Epithelial cell of esophagus (primary cell): Measurements from ENCODE around the gene SHROOM3.
"Not testable (repeated sequence)": the region's sequence is repeated elsewhere in the genome, so short reads cannot be mapped to it uniquely, and the experiment has no call there.

Source experiments
- DNase-seq: peaks from one replicate; pipeline ENCODE4 v3.0.0; 2010; ENCODE audit warnings: low read depth
- H3K4me3 ChIP-seq: 2 replicates; pipeline ENCODE4 v1.5.1; 2011; ENCODE audit warnings: mild to moderate bottlenecking, low read length, control low read depth
- TF ChIP-seq, protein P1 (sequence below): IDR thresholded peaks from 2 replicates; pipeline ENCODE4 v1.5.1; 2011; ENCODE audit warnings: low read depth, mild to moderate bottlenecking, low read length, control low read depth, inconsistent platforms; ENCODE audit not compliant: insufficient read depth; ENCODE audit errors: missing control alignments

SHROOM3 gene

DNA sequence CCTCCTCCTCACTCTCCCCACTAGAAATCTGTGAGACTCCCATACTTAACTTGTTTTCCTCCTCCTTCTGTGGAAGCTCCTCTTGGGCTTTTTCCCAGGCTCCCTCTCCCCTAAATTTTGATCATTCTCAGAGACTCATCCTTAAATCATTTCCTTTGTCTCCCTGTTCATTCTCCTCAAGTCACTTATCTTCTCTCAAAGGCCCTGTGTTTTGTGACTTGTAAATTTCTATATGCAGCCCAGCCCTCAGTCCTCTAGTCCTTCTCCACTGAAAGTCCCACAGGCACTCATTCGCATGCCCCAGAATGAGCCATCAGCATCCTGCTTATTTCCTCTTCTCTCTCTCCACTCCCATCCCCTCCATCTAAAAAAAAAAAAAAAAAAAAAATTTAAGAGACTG, 291.1 kb downstream of the SHROOM3 start:
- TF ChIP-seq, protein P1, sequence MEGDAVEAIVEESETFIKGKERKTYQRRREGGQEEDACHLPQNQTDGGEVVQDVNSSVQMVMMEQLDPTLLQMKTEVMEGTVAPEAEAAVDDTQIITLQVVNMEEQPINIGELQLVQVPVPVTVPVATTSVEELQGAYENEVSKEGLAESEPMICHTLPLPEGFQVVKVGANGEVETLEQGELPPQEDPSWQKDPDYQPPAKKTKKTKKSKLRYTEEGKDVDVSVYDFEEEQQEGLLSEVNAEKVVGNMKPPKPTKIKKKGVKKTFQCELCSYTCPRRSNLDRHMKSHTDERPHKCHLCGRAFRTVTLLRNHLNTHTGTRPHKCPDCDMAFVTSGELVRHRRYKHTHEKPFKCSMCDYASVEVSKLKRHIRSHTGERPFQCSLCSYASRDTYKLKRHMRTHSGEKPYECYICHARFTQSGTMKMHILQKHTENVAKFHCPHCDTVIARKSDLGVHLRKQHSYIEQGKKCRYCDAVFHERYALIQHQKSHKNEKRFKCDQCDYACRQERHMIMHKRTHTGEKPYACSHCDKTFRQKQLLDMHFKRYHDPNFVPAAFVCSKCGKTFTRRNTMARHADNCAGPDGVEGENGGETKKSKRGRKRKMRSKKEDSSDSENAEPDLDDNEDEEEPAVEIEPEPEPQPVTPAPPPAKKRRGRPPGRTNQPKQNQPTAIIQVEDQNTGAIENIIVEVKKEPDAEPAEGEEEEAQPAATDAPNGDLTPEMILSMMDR = no peak
- no peak overlapping the region for H3K4me3 ChIP-seq
- no peak for DNase-seq

DNA sequence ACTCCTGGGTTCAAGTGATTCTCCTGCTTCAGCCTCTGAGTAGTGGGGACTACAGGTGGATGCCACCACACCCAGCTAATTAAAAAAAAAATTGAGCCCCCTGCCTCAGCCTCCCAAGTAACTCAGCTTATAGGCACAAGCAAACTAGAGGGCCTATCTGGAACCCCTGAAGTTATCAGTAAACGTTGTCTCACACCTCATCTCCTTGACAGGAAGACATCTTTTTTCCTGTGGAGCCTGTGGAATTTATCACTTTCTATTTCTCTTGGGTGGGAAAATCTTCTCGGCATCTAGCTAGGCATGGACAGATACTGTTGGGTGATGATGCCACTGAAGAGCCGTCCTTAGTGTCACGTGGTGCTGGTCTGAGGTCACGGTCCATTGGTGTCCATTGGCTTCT, 291.6 kb downstream of the SHROOM3 start:
- no peak for DNase-seq
- no peak overlapping the region for H3K4me3 ChIP-seq
- TF ChIP-seq, protein P1 = no peak

DNA sequence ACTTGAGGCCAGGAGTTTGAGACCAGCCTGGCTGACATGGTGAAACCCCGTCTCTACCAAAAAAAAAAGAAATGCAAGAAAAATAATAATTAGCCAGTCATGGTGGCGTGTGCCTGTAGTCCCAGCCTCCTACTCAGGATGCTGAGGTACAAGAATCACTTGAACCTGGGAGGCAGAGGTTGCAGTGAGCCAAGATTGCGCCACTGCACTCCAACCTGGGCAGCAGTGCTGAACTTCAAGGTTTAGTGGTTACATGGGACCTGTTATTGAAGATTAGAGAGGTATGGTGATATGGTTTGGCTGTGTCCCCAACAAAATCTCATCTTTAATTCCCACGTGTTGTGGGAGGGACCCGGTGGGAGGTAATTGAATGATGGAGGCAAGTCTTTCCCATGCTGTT, 292.9 kb downstream of the SHROOM3 start:
- H3K4me3 ChIP-seq, DNase-seq: not testable (repeated sequence)

DNA sequence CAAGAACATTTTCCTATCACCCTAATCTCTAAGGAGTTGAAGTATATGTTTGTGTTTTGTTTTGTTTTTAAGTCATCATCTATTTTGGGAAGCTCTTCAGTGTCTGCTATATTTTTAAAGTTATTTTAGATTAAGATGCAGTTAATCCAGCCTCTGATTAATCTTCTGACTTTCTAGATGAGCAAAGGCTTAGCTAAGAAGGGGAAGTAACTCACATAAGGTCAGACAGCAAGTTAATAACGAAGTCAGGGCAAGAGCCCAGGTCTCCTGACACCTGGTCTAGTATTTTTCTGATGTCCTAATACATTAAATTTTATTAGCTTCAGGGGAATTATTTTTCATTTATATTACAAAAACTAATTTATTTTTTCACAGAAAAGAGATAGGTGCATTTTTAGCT, 294.4 kb downstream of the SHROOM3 start:
- TF ChIP-seq, protein P1 = no peak
- DNase-seq = no peak

DNA sequence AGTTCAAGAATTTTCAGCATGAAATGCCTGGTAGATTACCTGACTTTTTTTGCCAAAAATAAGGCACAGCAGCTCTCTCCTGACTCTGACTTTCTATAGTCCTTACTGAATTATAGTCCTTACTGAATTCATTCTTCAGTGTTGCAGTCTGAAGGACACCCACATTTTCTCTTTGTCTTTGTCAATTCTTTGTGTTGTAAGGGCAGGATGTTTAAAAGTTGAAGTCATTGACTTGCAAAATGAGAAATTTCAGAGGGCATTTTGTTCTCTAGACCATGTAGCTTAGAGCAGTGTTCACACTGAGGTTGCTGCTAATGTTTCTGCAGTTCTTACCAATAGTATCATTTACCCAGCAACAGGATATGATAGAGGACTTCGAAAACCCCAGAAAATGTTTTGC, 295.0 kb downstream of the SHROOM3 start:
- TF ChIP-seq, protein P1 = no peak
- no peak for DNase-seq
- no peak overlapping the region for H3K4me3 ChIP-seq

More for the DNA sequence above, 294.4 kb downstream of the SHROOM3 start:
- H3K4me3 ChIP-seq = no peak overlapping the region

DNA sequence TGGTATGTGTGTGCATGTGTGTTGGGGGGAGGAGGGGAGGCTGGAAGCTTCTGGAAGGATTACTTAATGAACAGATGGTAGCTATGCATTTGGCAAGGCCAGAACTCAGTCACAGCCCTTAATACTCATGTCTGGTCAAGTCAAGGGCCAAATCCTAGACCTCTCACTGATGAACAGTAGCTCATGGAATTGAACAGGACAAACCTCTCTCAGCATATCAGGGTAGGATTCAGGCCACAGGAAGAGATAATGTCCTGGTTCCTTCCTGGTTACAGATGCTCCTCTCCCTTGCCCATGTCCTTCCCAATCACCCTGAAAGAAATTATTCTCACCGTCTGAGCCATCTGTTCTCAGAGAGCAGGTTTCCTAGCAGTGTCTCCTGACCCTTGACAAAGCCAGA, 297.2 kb downstream of the SHROOM3 start:
- TF ChIP-seq, protein P1 = no peak
- H3K4me3 ChIP-seq = no peak overlapping the region
- no peak for DNase-seq

DNA sequence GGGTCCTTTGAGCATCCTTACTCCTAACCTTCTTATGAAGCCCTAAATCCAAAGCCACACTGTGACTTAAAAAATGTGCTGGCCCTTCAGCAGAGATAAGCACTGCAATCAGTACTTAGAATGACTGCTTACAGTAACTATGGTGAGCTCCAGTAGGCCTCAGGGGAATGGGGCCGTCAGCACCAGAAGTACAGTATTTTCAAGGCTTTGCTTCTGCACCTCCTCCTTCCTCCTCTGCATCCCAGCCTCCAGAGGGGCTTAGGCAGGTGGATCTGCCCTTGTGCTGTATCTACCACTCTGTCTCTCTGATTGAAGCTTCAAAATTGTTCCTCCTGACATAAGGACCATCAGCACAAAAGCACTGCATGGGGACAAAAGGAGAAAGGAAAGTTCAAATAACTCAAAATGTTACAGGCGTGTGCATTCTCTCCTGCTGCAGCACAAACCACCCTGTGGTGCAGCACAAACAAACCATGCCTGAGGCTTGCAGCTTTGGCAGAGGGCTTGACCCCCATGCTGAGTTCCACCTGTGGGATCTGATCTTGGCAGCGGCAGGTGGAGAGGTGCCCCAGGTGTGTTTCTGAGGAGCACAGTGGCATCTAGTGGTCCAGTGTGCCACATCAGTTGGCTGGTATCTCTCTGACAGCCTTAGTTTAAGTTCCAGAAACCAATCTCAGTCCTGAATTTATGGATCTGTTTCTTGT, 298.2 kb downstream of the SHROOM3 start:
- TF ChIP-seq, protein P1 = peak; percentile 56
- peak; percentile 50 for DNase-seq

DNA sequence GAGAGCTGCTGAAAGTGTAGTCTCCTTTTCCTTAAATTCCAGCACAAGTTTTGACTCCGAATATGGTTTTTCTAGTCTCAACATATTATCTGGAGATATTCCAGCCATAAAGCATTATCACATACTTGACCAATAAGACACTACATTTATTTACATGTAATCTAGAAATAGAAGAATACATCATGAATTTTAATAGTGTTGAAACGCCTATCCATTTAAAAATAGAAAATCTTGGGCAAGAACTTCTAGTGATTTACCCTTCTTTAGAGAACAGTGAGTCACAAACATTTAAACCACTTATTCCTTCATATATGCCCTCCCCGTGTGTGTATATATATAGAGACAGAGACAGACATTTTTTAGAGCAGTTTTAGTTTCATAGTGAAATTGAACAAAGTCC, 301.4 kb downstream of the SHROOM3 start:
- no peak for DNase-seq
- TF ChIP-seq, protein P1 = no peak
- H3K4me3 ChIP-seq = no peak overlapping the region

More for the DNA sequence above, 298.2 kb downstream of the SHROOM3 start:
- no peak overlapping the region for H3K4me3 ChIP-seq
